Erythroblast (primary cell): ENCODE measurements around the gene ECT2L.
"Not testable (repeated sequence)": the region's sequence is repeated elsewhere in the genome, so short reads cannot be mapped to it uniquely, and the experiment has no call there.

Experiments used
- DNase-seq, 2 experiments: peaks; one replicate each; lab custom pipeline; 2025; lab: John Stamatoyannopoulos, UW
- GATA1 ChIP-seq: IDR thresholded peaks from 2 replicates; pipeline ENCODE4 v1.6.1; 2011; ENCODE audit warnings: low read depth, mild to moderate bottlenecking, control low read depth, low read length, moderate library complexity
- POLR2A ChIP-seq: IDR thresholded peaks from 2 replicates; pipeline ENCODE4 v1.6.1; 2011; ENCODE audit warnings: mild to moderate bottlenecking, low read length

Gene ECT2L

GRCh38 chr6:138909975-138910374, 114.1 kb downstream of the ECT2L start:
- DNase-seq, result no peak
- TF ChIP-seq GATA1 (no peak), POLR2A (no peak)

GRCh38 chr6:138912308-138912707, 116.4 kb downstream of the ECT2L start:
- no peak for TF ChIP-seq POLR2A
- no peak for TF ChIP-seq GATA1
- DNase-seq, result no peak

DNA sequence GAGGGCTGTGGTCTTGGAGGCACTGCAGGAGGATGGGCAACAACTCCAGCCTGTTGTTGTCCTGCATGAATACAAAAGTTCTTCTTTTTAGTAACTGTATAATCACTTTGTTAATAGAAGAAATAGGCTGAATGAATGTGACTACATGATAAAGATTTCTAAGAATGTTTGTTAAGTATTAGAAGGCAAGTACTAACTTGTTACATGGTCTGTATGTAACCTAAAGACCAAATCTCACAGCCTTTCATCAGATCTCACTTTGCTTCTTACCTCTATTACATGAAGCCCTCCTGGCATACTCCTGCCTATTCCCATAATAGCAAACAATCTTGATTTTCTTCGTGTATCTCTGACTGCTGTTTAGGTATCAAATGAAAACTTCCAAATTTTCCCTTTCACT, 118.8 kb downstream of the ECT2L start:
- no peak for TF ChIP-seq POLR2A
- no peak for TF ChIP-seq GATA1
- no peak for DNase-seq

DNA sequence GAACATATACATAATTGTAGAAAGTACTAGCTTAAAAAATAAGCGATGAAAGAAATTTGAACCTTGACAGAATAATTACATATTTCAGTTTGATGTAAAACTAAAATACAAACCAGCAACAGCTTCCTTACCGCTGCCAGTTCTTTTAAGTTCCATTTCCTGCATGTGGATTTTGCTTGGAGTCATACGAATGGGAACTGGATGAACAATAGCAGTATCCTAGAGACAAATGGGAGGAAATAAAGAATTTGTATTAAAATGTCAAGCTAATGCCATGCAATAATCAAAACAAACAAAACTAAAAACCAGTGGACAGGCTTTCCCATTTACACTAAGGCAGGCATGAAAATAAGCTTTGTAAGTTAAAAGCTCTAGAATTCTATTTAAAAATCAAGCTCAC, 125.0 kb downstream of the ECT2L start:
- TF ChIP-seq GATA1 (no peak), POLR2A (no peak)

GRCh38 chr6:138923561-138923960, 127.7 kb downstream of the ECT2L start:
- TF ChIP-seq GATA1 (no peak), POLR2A (no peak)
- no peak for DNase-seq

More for the DNA sequence above, 125.0 kb downstream of the ECT2L start:
- DNase-seq, result no peak

GRCh38 chr6:138925806-138926205, 129.9 kb downstream of the ECT2L start:
- no peak for DNase-seq
- no peak for TF ChIP-seq POLR2A
- TF ChIP-seq GATA1, result no peak

- no peak for TF ChIP-seq POLR2A
- TF ChIP-seq GATA1, result no peak
- DNase-seq, result no peak
Observed at GRCh38 chr6:138926579-138926978, 130.7 kb downstream of the ECT2L start.

DNA sequence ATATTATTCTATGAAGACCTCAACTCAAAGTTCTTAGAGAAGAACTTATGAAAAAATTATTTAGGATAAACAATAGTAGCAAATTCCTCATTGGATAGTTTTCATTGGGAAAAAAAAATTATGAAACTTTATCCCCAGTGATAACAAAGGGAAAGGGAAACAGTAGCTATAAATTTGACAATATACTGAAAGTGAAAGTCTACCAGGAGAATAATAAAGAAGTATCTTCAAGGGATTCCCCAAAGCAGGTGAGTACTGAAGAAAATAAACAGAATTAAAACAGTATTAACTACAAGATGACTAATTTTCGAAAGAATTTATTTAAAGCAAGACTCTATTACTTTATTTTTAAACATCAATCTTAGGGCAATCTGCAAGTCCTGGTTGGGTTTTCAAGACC, 135.8 kb downstream of the ECT2L start:
- no peak for TF ChIP-seq POLR2A

GRCh38 chr6:138936873-138937272, 141.0 kb downstream of the ECT2L start:
- DNase-seq, result not testable (repeated sequence)

More for the DNA sequence above, 135.8 kb downstream of the ECT2L start:
- DNase-seq, result no peak

DNA sequence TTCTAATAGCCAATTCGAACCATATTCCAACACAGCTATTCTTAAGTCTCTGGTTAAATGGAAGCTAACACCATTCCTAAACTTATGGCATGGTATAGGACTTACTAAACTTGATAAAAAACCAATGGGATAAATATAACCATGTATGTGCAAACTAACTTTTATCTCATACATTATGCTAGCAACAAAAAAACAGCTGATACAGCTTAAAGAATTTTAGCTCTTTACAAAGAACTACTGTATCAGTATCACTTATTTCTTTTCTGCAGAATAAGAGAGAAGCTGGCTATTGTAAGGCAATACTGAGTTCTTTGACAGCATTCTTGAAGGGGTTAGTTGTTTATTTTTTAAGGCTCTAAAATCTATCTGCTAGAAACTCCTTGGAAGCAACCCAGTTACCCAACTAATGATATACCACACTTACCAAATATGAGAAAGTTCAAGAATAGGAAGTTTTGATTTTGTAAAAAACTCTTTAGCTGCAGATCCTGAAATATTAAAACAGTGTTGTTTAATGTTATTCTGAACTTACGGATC, 147.3 kb downstream of the ECT2L start:
- DNase-seq, result no peak
- TF ChIP-seq POLR2A, result no peak
- TF ChIP-seq GATA1, result no peak

DNA sequence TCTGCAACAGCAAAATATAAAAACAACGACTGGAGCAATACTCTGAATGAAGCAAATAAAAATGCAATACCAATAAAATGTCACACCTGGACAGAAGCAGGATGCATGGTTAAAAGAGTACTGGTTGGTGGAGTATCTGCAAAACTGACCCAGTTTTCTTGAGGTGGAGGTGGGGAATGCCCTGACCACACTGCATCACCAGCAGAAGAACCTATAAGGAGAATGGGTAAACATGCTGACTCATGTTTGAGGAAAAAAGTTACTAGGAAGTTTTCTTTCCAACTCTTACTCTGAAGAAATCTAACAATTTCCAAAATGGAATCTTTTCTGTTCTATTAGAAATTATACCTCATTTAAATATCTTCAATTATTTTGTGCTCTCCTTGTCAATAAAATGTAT, 148.5 kb downstream of the ECT2L start:
- no peak for DNase-seq
- TF ChIP-seq POLR2A (no peak), GATA1 (no peak)

DNA sequence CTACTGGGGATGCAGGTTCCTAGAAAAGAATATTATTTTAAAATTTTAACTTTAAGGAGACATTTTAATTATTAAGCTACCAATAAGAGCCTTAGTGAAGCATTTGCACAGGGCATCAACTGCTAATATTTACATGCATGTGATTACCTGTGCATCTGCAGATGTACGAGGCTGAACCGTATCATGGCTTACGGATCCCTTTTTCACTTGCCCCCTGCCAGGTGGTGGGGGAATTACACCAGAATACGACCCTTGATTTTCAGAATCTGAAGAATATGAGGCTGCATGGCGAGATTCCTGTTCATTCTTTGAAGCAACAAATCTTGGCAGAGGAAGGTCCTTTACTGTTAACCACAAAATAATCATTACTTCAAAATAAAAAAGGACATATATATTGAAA, 149.5 kb downstream of the ECT2L start:
- peak; percentile 5 to 8 for DNase-seq
- TF ChIP-seq POLR2A (no peak), GATA1 (no peak)

DNA sequence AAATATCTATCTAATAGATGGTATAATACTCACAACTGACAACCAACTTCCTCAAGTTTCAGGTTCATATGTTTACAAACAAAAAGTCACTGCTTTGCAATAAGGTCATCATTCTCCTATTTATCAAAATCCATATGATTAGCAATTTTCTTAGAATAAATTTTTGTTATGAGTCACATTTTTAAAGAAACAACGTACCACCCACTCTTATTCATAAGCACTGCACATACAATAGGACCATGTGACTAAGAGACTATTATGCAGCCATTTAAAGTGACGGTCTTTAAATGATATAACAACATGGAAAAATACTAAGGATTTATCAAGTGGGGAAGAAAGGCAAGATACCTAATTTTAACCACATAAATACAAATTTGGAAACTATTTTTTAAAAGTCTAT, 152.1 kb downstream of the ECT2L start:
- no peak for TF ChIP-seq GATA1
- TF ChIP-seq POLR2A, result no peak
- DNase-seq, result no peak

GRCh38 chr6:138948546-138949179, 152.8 kb downstream of the ECT2L start:
- no peak for DNase-seq
- TF ChIP-seq POLR2A (no peak), GATA1 (no peak)

GRCh38 chr6:138953451-138953850, 157.6 kb downstream of the ECT2L start:
- no peak for DNase-seq
- TF ChIP-seq POLR2A (no peak), GATA1 (no peak)
